OCI-LY1 (cell line): ENCODE results near the gene TPPP.

Experiments used
- H2AFZ ChIP-seq: fragments of 200-600 bp; sonication (generic), shearing (Covaris generic); 2 replicates; pipeline ENCODE4 v1.6.0; 2014; ENCODE audit warnings: antibody characterized with exemption, mild to moderate bottlenecking, low read length
- H3F3A ChIP-seq: fragments of 200-600 bp; sonication (generic), shearing (Covaris generic); 2 replicates; pipeline ENCODE4 v1.6.0; 2014; ENCODE audit warnings: mild to moderate bottlenecking, antibody characterized with exemption, low read length, moderate library complexity; ENCODE audit not compliant: insufficient read depth
- H3K27ac ChIP-seq: fragments of 200-600 bp; sonication (generic); 2 replicates; pipeline ENCODE4 v1.5.1; 2014; ENCODE audit warnings: low read length, mixed run types, mild to moderate bottlenecking, low read depth; ENCODE audit not compliant: poor library complexity, severe bottlenecking
- H3K27me3 ChIP-seq: fragments of 200-600 bp; sonication (generic); 2 replicates; pipeline ENCODE4 v1.6.0; 2014; ENCODE audit warnings: antibody characterized with exemption, mild to moderate bottlenecking, low read length, moderate library complexity; ENCODE audit not compliant: insufficient read depth
- H3K36me3 ChIP-seq: fragments of 200-600 bp; sonication (generic); 2 replicates; pipeline ENCODE4 v1.6.1; 2014; ENCODE audit warnings: mild to moderate bottlenecking, antibody characterized with exemption, low read length, moderate library complexity, mixed read lengths; ENCODE audit not compliant: insufficient read depth
- H3K4me1 ChIP-seq: fragments of 200-600 bp; sonication (generic); 2 replicates; pipeline ENCODE4 v1.5.1; 2014; ENCODE audit warnings: mild to moderate bottlenecking, low read length, moderate library complexity; ENCODE audit not compliant: insufficient read depth, severe bottlenecking
- H3K4me2 ChIP-seq: fragments of 200-600 bp; sonication (generic), shearing (Covaris generic); 2 replicates; pipeline ENCODE4 v1.6.1; 2014; ENCODE audit warnings: low read length
- H3K4me3 ChIP-seq: fragments of 200-600 bp; sonication (generic); 2 replicates; pipeline ENCODE4 v1.5.1; 2014; ENCODE audit warnings: low read length, low read depth, mild to moderate bottlenecking, mixed read lengths; ENCODE audit not compliant: poor library complexity, severe bottlenecking
- H3K79me2 ChIP-seq: fragments of 200-600 bp; shearing (Covaris generic); 2 replicates; pipeline ENCODE4 v1.6.1; 2016; ENCODE audit warnings: mixed run types, low read length, mixed read lengths; ENCODE audit not compliant: insufficient read depth
- H3K9ac ChIP-seq: fragments of 200-600 bp; sonication (generic), shearing (Covaris generic); 2 replicates; pipeline ENCODE4 v1.6.1; 2014; ENCODE audit warnings: mild to moderate bottlenecking, low read length, mixed read lengths
- H3K9me2 ChIP-seq: fragments of 200-600 bp; sonication (generic), shearing (Covaris generic); 2 replicates; pipeline ENCODE4 v1.6.1; 2014; ENCODE audit warnings: low read depth, mild to moderate bottlenecking, low read length, mixed read lengths
- H3K9me3 ChIP-seq: fragments of 200-600 bp; shearing (Covaris generic); 2 replicates; pipeline ENCODE4 v1.6.1; 2014; ENCODE audit warnings: low read length, mixed read lengths
- H4K20me1 ChIP-seq: fragments of 200-600 bp; sonication (generic), shearing (Covaris generic); 2 replicates; pipeline ENCODE4 v1.6.0; 2016; ENCODE audit warnings: mild to moderate bottlenecking, low read length; ENCODE audit not compliant: insufficient read depth
- EZH2 ChIP-seq: fragments of 200-600 bp; sonication (generic), shearing (Covaris generic); IDR thresholded peaks from 2 replicates; pipeline ENCODE4 v1.8.0; 2017; ENCODE audit warnings: borderline replicate concordance, mixed run types, mild to moderate bottlenecking, antibody characterized with exemption, low read length, moderate library complexity, mixed read lengths
- TF ChIP-seq, protein P1 (sequence below): fragments of 200-600 bp; sonication (generic), shearing (Covaris generic); IDR thresholded peaks from 2 replicates; pipeline ENCODE4 v1.5.1; 2017; ENCODE audit warnings: mild to moderate bottlenecking, antibody characterized with exemption, low read length, moderate library complexity, mixed read lengths

The TPPP gene

DNA sequence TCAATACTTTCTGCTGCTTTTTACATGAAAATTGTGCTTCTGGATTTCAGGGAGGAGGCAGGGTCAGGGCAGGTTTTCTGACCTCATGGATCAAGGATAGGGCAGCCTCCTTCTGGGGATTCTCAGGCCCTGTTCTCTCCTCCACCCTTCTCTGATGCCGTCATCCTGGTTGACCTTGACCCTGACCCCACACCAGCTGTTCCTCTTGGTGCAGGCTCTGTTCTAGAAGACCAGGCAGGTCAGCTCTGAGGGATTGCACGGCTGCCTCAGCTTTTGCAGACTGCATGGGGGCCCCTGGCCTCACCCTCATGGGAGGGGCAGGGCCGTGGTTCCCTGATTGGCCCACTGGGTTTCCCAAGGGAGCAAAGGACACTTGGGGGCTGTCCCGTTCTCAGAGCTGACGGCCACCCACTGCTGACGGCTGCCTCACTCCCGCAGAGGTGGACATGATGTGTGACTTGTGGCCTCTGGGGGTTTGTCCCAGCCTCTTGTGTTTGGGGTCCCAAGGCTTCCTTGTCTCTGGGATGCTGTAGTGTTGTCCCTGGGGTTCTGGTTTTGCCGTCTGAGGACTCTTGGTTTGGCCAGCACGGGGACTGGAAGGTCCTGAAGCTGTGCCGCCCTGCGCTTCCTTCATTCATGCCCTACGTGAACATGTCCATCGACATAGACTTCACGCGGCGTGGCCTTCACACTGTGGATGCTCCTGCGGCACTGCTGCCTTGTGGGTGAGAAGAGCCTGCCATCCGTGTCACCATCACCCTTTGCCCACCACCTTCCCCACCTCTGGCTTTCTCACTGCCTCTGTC lies 46.6 kb downstream of the TPPP start:
- H3K4me2 ChIP-seq = no peak overlapping the region
- no peaks in the 10 kb centered on the region for H3K27me3 ChIP-seq
- no peaks in the 10 kb centered on the region for H3K79me2 ChIP-seq
- H3K36me3 ChIP-seq = peaks cover 59% of the 10 kb centered on the region
- no peak overlapping the region for H3K27ac ChIP-seq
- H3K9me3 ChIP-seq = no peaks in the 10 kb centered on the region
- H3K9ac ChIP-seq = no peak overlapping the region
- TF ChIP-seq, protein P1, sequence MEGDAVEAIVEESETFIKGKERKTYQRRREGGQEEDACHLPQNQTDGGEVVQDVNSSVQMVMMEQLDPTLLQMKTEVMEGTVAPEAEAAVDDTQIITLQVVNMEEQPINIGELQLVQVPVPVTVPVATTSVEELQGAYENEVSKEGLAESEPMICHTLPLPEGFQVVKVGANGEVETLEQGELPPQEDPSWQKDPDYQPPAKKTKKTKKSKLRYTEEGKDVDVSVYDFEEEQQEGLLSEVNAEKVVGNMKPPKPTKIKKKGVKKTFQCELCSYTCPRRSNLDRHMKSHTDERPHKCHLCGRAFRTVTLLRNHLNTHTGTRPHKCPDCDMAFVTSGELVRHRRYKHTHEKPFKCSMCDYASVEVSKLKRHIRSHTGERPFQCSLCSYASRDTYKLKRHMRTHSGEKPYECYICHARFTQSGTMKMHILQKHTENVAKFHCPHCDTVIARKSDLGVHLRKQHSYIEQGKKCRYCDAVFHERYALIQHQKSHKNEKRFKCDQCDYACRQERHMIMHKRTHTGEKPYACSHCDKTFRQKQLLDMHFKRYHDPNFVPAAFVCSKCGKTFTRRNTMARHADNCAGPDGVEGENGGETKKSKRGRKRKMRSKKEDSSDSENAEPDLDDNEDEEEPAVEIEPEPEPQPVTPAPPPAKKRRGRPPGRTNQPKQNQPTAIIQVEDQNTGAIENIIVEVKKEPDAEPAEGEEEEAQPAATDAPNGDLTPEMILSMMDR = no peak
- no peak for TF ChIP-seq EZH2
- no peak overlapping the region for H2AFZ ChIP-seq
- H4K20me1 ChIP-seq = no peaks in the 10 kb centered on the region
- H3K4me3 ChIP-seq = no peak overlapping the region
- no peaks in the 10 kb centered on the region for H3F3A ChIP-seq
- peaks cover 19% of the 10 kb centered on the region for H3K4me1 ChIP-seq
- no peaks in the 10 kb centered on the region for H3K9me2 ChIP-seq

DNA sequence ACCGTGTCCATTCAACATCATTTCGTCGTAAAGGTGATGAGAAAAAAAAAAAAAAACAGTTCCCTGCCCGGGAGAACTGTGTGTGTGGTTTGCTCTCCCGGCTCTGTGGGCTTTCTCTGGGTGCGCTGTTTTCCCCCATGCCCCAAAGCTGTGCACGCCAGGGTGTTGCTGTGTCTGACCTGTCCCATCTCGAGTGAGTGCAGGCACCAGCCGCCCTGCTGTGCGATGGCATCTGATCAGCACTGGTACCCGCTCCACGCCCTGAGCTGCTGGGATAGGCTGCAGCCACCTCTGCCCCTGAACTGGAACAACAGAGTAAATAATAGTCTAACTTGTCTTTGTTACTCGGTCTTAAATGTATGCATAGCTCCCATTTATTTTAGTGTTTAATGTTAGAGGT lies 47.7 kb downstream of the TPPP start:
- H3K9me2 ChIP-seq = no peaks in the 10 kb centered on the region
- H3F3A ChIP-seq = no peaks in the 10 kb centered on the region
- H3K9me3 ChIP-seq = no peaks in the 10 kb centered on the region
- H3K36me3 ChIP-seq = peaks cover 65% of the 10 kb centered on the region
- H3K79me2 ChIP-seq = no peaks in the 10 kb centered on the region
- no peak overlapping the region for H2AFZ ChIP-seq
- H3K4me1 ChIP-seq = peaks cover 19% of the 10 kb centered on the region
- no peak overlapping the region for H3K4me3 ChIP-seq
- H3K4me2 ChIP-seq = no peak overlapping the region
- H3K9ac ChIP-seq = no peak overlapping the region
- H3K27me3 ChIP-seq = no peaks in the 10 kb centered on the region
- TF ChIP-seq, protein P1 = no peak
- TF ChIP-seq EZH2 = no peak
- no peak overlapping the region for H3K27ac ChIP-seq
- H4K20me1 ChIP-seq = no peaks in the 10 kb centered on the region

DNA sequence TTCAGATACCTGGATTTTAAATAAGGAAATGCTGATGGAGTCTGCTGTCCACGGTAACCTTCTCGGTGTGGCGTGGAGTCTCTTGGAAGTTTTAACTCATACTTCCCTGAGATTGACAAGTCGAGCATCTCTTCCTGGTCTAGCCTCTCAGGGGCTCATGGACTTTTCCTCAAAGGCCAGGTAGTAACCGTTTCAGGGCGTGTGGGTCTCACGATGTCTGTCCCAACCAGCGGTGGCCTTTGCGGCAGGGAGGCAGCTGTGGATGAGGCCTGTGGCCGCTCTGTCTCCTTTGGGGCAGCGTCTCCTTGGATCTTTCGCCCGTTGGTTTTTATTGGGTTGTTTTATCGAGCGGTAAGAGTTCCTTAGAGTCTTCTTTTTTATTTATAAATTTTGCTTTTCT lies 48.2 kb downstream of the TPPP start:
- peaks cover 70% of the 10 kb centered on the region for H3K36me3 ChIP-seq
- H3K9me2 ChIP-seq = no peaks in the 10 kb centered on the region
- H3K4me1 ChIP-seq = peaks cover 19% of the 10 kb centered on the region
- TF ChIP-seq, protein P1 = no peak
- no peak overlapping the region for H3K4me3 ChIP-seq
- no peak overlapping the region for H2AFZ ChIP-seq
- H3K79me2 ChIP-seq = no peaks in the 10 kb centered on the region
- H3K27me3 ChIP-seq = no peaks in the 10 kb centered on the region
- H3K9ac ChIP-seq = no peak overlapping the region
- no peaks in the 10 kb centered on the region for H4K20me1 ChIP-seq
- H3F3A ChIP-seq = no peaks in the 10 kb centered on the region
- H3K9me3 ChIP-seq = no peaks in the 10 kb centered on the region
- H3K4me2 ChIP-seq = no peak overlapping the region
- H3K27ac ChIP-seq = no peak overlapping the region
